ENCODE data around the gene METTL25. TPM values are rescaled to one million over a fixed set of nuclear protein-coding genes. Genes with fewer than 3 reads are reported as not detected.
"Not testable (repeated sequence)": the region's sequence is repeated elsewhere in the genome, so short reads cannot be mapped to it uniquely, and the experiment has no call there.

Gene METTL25
- polyA plus RNA-seq (ENCODE audit: insufficient read length in 3 of 3): 10 to 100 TPM; 13.5 to 17.7 (median 17.3) TPM
- long read RNA-seq, donor 1, transcript METTL25-201 (12 exons, 2,093 nt): major isoform, 7 of 10 reads
- long read RNA-seq, donor 1, partial matches to known transcripts: 0 of 10 reads
- long read RNA-seq, donor 1, other reads (novel, unspliced or antisense): 0 of 10 reads
- long read RNA-seq, donor 2, transcript METTL25-201 (12 exons, 2,093 nt): major isoform, 5 of 21 reads
- long read RNA-seq, donor 2, partial matches to known transcripts: 14 of 21 reads
- long read RNA-seq, donor 2, other reads (novel, unspliced or antisense): 0 of 21 reads
- long read RNA-seq, donor 3, partial matches to known transcripts: 7 of 10 reads
- long read RNA-seq, donor 3, other reads (novel, unspliced or antisense): 0 of 10 reads
- long read RNA-seq, donor 4, partial matches to known transcripts: 24 of 32 reads
- long read RNA-seq, donor 4, other reads (novel, unspliced or antisense): 0 of 32 reads
- long read RNA-seq, donor 5, partial matches to known transcripts: 0 of 1 reads
- long read RNA-seq, donor 5, other reads (novel, unspliced or antisense): 0 of 1 reads
- long read RNA-seq, donor 6, partial matches to known transcripts: 22 of 25 reads
- long read RNA-seq, donor 6, other reads (novel, unspliced or antisense): 0 of 25 reads
- long read RNA-seq, donor 7, partial matches to known transcripts: 14 of 18 reads
- long read RNA-seq, donor 7, other reads (novel, unspliced or antisense): 0 of 18 reads
- long read RNA-seq, donor 8, partial matches to known transcripts: 0 of 2 reads
- long read RNA-seq, donor 8, other reads (novel, unspliced or antisense): 0 of 2 reads
- long read RNA-seq, donor 9, transcript METTL25-204 (4 exons, 743 nt): major isoform, 5 of 7 reads
- long read RNA-seq, donor 9, partial matches to known transcripts: 0 of 7 reads
- long read RNA-seq, donor 9, other reads (novel, unspliced or antisense): 0 of 7 reads
- long read RNA-seq, donor 10, partial matches to known transcripts: 53 of 101 reads
- long read RNA-seq, donor 10, other reads (novel, unspliced or antisense): 42 of 101 reads
- long read RNA-seq, donor 11, partial matches to known transcripts: 7 of 11 reads
- long read RNA-seq, donor 11, other reads (novel, unspliced or antisense): 0 of 11 reads
- long read RNA-seq, donor 12, partial matches to known transcripts: 0 of 6 reads
- long read RNA-seq, donor 12, other reads (novel, unspliced or antisense): 0 of 6 reads
- long read RNA-seq, donor 13, partial matches to known transcripts: 7 of 14 reads
- long read RNA-seq, donor 13, other reads (novel, unspliced or antisense): 0 of 14 reads
- long read RNA-seq, donor 14: 0 reads
- long read RNA-seq, donor 15, partial matches to known transcripts: 23 of 28 reads
- long read RNA-seq, donor 15, other reads (novel, unspliced or antisense): 0 of 28 reads
- long read RNA-seq, donor 16, partial matches to known transcripts: 0 of 2 reads
- long read RNA-seq, donor 16, other reads (novel, unspliced or antisense): 0 of 2 reads

GRCh38 chr12:82358200-82359114, at the start of gene METTL25, which contains the start of gene CCDC59:
TSS of gene METTL25 (plus strand) at chr12:82358529. CDS start at chr12:82358566, 37 bp downstream.
TSS of gene CCDC59 (minus strand) at chr12:82358387. CDS start at chr12:82358376, 11 bp downstream.
- DNase-seq: peak; percentile 98

- no peak for DNase-seq
Measured at GRCh38 chr12:82314406-82314892, 43.9 kb upstream of the METTL25 start.

GRCh38 chr12:82319276-82319675, 39.1 kb upstream of the METTL25 start:
- no peak for DNase-seq

GRCh38 chr12:82325540-82326336, 32.6 kb upstream of the METTL25 start:
- DNase-seq: no peak

- peak; percentile 8 for DNase-seq
Measured at GRCh38 chr12:82326905-82327503, 31.3 kb upstream of the METTL25 start.

GRCh38 chr12:82327861-82328260, 30.5 kb upstream of the METTL25 start:
- no peak for DNase-seq

GRCh38 chr12:82329508-82329907, 28.8 kb upstream of the METTL25 start:
- DNase-seq: no peak

- DNase-seq: no peak
Measured at GRCh38 chr12:82350161-82350560, 8.2 kb upstream of the METTL25 start.

- no peak for DNase-seq
Measured at GRCh38 chr12:82351390-82351789, 6.9 kb upstream of the METTL25 start.

- no peak for DNase-seq
Measured at GRCh38 chr12:82357340-82357739, 989 bp upstream of the METTL25 start.

- DNase-seq: no peak
Measured at GRCh38 chr12:82357845-82358199, 507 bp upstream of the METTL25 start.

GRCh38 chr12:82359115-82359478, 768 bp downstream of the METTL25 start:
- DNase-seq: no peak

GRCh38 chr12:82360834-82361233, 2.5 kb downstream of the METTL25 start:
- DNase-seq: not testable (repeated sequence)

GRCh38 chr12:82361461-82361915, 3.2 kb downstream of the METTL25 start:
- DNase-seq: no peak

GRCh38 chr12:82363990-82364389, 5.7 kb downstream of the METTL25 start:
- DNase-seq: no peak

GRCh38 chr12:82366197-82366596, 7.9 kb downstream of the METTL25 start:
- DNase-seq: no peak

GRCh38 chr12:82375201-82375600, 16.9 kb downstream of the METTL25 start:
- DNase-seq: no peak

GRCh38 chr12:82378997-82379396, 20.7 kb downstream of the METTL25 start:
- DNase-seq: no peak
